Bone marrow (tissue), 2 donors: ENCODE results near the gene IGLL1.
"Not testable (repeated sequence)": the region's sequence is repeated elsewhere in the genome, so short reads cannot be mapped to it uniquely, and the experiment has no call there.

ENCODE experiments used
- DNase-seq, 2 donors: peaks; one replicate each; lab custom pipeline; 2025; lab: John Stamatoyannopoulos, UW

IGLL1 gene

GRCh38 chr22:23579870-23580575 lies at the start of gene IGLL1:
Gene IGLL1, minus strand, starts transcription at chr22:23580290. Its CDS starts 100 bp downstream, at chr22:23580190.
- DNase-seq: no peak

- DNase-seq: not testable (repeated sequence)
These were observed 48.1 kb upstream of the IGLL1 start for GRCh38 chr22:23628056-23628743.

- peak in 1 of 2 donors; percentile 45 for DNase-seq
These were observed 47.4 kb upstream of the IGLL1 start for GRCh38 chr22:23627401-23628055.

- DNase-seq: no peak
These were observed 46.3 kb upstream of the IGLL1 start for GRCh38 chr22:23626286-23626975.

GRCh38 chr22:23622634-23623033 lies 42.5 kb upstream of the IGLL1 start:
- no peak for DNase-seq

- DNase-seq: not testable (repeated sequence)
These were observed 41.8 kb upstream of the IGLL1 start for GRCh38 chr22:23621916-23622315.

GRCh38 chr22:23621082-23621780 lies 41.1 kb upstream of the IGLL1 start:
- no peak for DNase-seq

- no peak for DNase-seq
These were observed 33.3 kb upstream of the IGLL1 start for GRCh38 chr22:23613193-23613972.

GRCh38 chr22:23609983-23610781 lies 30.1 kb upstream of the IGLL1 start:
- no peak for DNase-seq

- DNase-seq: no peak
These were observed 28.5 kb upstream of the IGLL1 start for GRCh38 chr22:23608583-23608982.

GRCh38 chr22:23606204-23607131 lies 26.4 kb upstream of the IGLL1 start:
- no peak for DNase-seq

- no peak for DNase-seq
These were observed 25.0 kb upstream of the IGLL1 start for GRCh38 chr22:23604939-23605712.

- DNase-seq: no peak
These were observed 23.2 kb upstream of the IGLL1 start for GRCh38 chr22:23603266-23603665.

GRCh38 chr22:23598805-23599518 lies 18.9 kb upstream of the IGLL1 start:
- DNase-seq: no peak

GRCh38 chr22:23597576-23598268 lies 17.6 kb upstream of the IGLL1 start:
- DNase-seq: not testable (repeated sequence)

- DNase-seq: not testable (repeated sequence)
These were observed 15.8 kb upstream of the IGLL1 start for GRCh38 chr22:23595904-23596303.

- no peak for DNase-seq
These were observed 11.8 kb upstream of the IGLL1 start for GRCh38 chr22:23591846-23592245.
